Tibial nerve (tissue), 3 donors: ENCODE measurements around the gene THSD4.

Experiments
- POLR2A ChIP-seq, 2 donors: fragments of 450-650 bp; IDR thresholded peaks; one replicate each; pipeline ENCODE4 v1.6.1; 2017; ENCODE audit warnings: antibody characterized with exemption in 2 of 2, mild to moderate bottlenecking in 2 of 2, moderate library complexity in 2 of 2
- TF ChIP-seq, protein P1 (sequence below), 5 experiments: fragments of 200-600 bp in 3 of 5; fragments of 450-650 bp in 2 of 5; sonication (generic) in 3 of 5; IDR thresholded peaks; one replicate each; pipeline ENCODE4 v1.5.1; 2016 to 2019; ENCODE audit warnings: antibody characterized with exemption in 5 of 5, mild to moderate bottlenecking in 3 of 5, moderate library complexity in 2 of 5

DNA sequence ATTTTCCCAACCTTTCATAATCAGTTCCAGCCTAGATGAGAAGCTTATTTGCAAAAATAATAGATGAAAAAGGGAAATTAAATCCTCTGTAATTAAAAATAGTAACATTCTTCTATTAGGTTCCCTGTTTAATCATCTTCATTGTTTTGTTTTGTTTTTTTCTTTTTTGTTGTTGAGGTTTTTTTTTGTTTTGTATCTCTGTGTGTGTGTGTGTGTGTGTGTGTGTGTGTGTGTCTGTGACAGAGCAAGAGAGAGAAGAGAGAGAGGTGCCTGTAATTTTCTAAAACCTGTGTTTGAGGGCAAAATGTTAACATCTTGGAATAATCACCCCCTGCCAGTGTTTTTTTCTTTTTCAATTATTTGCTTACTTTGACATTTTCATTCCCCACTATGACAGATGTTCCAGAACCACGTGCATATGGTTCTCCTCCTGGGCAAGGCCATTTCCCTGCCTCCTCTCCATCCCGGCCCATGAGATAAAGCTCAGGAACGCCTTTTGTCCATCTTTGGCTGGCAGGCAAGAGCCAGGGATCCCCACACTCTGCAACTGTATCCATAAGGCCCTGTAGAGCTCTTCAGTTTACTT is 573.3 kb downstream of the THSD4 start:
- TF ChIP-seq POLR2A (IDR thresholded peaks at IDR 0.05) = no peak
- TF ChIP-seq, protein P1, sequence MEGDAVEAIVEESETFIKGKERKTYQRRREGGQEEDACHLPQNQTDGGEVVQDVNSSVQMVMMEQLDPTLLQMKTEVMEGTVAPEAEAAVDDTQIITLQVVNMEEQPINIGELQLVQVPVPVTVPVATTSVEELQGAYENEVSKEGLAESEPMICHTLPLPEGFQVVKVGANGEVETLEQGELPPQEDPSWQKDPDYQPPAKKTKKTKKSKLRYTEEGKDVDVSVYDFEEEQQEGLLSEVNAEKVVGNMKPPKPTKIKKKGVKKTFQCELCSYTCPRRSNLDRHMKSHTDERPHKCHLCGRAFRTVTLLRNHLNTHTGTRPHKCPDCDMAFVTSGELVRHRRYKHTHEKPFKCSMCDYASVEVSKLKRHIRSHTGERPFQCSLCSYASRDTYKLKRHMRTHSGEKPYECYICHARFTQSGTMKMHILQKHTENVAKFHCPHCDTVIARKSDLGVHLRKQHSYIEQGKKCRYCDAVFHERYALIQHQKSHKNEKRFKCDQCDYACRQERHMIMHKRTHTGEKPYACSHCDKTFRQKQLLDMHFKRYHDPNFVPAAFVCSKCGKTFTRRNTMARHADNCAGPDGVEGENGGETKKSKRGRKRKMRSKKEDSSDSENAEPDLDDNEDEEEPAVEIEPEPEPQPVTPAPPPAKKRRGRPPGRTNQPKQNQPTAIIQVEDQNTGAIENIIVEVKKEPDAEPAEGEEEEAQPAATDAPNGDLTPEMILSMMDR (IDR thresholded peaks at IDR 0.05) = no peak
